Measurements from ENCODE around the gene FAM163A.

Gene FAM163A

DNA sequence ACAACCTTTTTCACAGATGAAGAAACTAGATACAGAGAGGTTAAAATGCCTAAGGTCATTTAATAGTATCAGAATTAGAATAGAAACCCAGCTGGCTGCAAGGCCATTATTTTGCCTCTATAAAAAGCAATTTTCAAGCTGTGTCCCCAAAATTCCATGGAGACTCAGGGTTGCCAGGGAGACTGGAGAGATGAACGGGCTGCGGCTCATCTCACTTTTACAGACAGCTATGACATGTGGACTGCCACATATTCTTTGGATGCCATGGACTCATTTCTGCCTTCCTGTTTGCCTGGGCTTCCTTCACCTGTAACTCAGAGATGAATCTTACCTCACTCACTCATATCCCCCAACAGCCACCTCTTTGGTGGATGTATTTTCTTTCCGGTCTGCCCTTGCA, 117.6 kb downstream of the FAM163A start:
- no peak for DNase-seq

DNA sequence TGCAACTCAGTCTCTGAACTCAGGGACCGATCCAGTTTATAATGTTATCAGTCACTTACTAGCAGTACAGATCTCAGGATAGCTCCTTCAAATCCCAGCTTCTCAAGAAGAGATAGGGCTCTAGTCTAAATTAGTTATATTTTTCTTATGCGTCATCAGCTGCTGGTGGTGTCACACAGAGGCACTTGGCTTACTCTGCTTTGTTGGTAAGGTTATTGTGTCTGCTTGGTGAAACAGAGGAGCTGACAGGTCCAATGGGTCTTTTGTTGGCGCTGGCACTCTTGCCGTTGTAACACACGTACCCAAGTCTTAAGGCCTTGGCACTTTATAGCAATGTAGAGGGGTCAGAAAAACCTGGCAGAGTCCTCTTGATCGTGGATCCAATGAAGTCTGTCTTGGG, 122.3 kb downstream of the FAM163A start:
- DNase-seq: no peak
